Measurements from ENCODE around the gene ALOXE3. TPM values are rescaled to one million over a fixed set of nuclear protein-coding genes. Genes with fewer than 3 reads are reported as not detected.

Gene ALOXE3
- total RNA-seq, 2 experiments from 2014 or later: 0.81 to 0.91 TPM

DNA sequence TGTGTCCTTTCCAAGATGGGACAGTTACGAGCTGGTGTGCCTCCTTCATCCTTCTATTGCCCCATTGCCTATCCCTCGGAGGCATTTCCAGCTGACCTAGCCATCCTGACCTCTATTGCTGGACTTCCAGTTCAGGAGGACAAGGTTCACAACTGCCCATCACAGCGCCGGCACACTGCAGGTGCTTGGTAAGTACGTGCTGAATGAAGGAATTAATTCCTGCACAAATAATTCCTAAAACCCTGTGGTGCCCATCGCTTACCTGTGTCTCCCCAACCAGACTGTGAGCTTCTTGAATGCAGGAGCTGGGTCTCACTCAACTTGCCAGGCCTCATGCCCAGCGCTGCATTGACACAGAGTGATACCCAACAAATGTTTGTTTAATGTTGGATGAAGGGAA, 66.5 kb downstream of the ALOXE3 start:
- no peaks in the 10 kb centered on the region for H3K9me3 Mint-ChIP-seq
- H3K27me3 Mint-ChIP-seq: peaks cover 5% of the 10 kb centered on the region
- Histone ChIP-seq H3K27me3 (ENCODE audit: control insufficient read depth in 1 of 2, insufficient read depth in 2 of 2, low read length in 2 of 2) (no peaks in the 10 kb centered on the region), H3K27ac (ENCODE audit: low read depth in 1 of 2, low read length in 2 of 2) (no peak overlapping the region), H3K4me3 (ENCODE audit: low read length) (no peak overlapping the region), H3K4me1 (ENCODE audit: insufficient read depth, low read length) (peaks cover 8% of the 10 kb centered on the region), H3K36me3 (ENCODE audit: insufficient read depth, low read length) (no peaks in the 10 kb centered on the region), H3K9me3 (ENCODE audit: control insufficient read depth in 1 of 2, insufficient read depth in 1 of 2, low read length in 2 of 2) (no peaks in the 10 kb centered on the region)
- intact Hi-C loops (cut with DNase I, micrococcal nuclease): loop anchor here in 1 of 2 experiments (10.0 kb wide), 1 partner anchor 67 kb away; no protein-coding TSS in a partner anchor
- H3K4me3 Mint-ChIP-seq: no peak overlapping the region
- no peaks in the 10 kb centered on the region for H3K4me1 Mint-ChIP-seq (ENCODE audit: low read depth)
- no peak for TF ChIP-seq CTCF (IDR thresholded peaks at IDR 0.05)
- no peaks in the 10 kb centered on the region for H3K36me3 Mint-ChIP-seq (ENCODE audit: low read depth)
- no peak for ATAC-seq (ENCODE audit: poor library complexity)
- ChIA-PET POLR2A (interaction anchor here (0.6 kb wide), 1 partner anchor 1192 kb away, joined by 3 read pairs; no protein-coding TSS in a partner anchor), CTCF (interaction anchor here (1.1 kb wide), 1 partner anchor 61 kb away, joined by 3 read pairs; no protein-coding TSS in a partner anchor)
- DNase-seq: no peak
- H3K27ac Mint-ChIP-seq: no peak overlapping the region

DNA sequence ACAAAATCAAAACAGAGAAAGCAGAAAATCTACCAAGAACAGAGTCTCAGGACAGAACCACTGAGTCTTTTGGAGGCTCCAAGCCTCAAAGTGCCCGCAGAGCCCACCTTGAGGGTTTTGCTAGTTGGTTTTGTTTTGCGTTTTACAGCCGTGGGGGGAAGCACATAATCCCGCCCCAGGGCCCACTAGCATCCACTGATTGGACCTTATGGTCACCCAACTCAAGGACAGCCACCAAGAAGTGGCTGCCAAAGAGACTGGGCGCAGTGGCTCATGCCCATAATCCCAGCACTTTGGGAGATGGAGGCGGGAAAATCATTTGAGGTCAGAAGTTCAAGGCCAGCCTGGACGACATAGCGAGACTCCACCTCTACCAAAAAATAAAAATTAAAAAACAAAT, 69.6 kb downstream of the ALOXE3 start:
- no peaks in the 10 kb centered on the region for H3K9me3 Mint-ChIP-seq
- no peaks in the 10 kb centered on the region for H3K36me3 Mint-ChIP-seq (ENCODE audit: low read depth)
- intact Hi-C loops (cut with DNase I, micrococcal nuclease): no loop called here
- no peaks in the 10 kb centered on the region for H3K4me1 Mint-ChIP-seq (ENCODE audit: low read depth)
- H3K27ac ChIP-seq (ENCODE audit: low read depth in 1 of 2, low read length in 2 of 2): no peak overlapping the region
- no peaks in the 10 kb centered on the region for H3K36me3 ChIP-seq (ENCODE audit: insufficient read depth, low read length)
- no peaks in the 10 kb centered on the region for H3K4me1 ChIP-seq (ENCODE audit: insufficient read depth, low read length)
- TF ChIP-seq CTCF (IDR thresholded peaks at IDR 0.05): no peak
- H3K27me3 ChIP-seq (ENCODE audit: control insufficient read depth in 1 of 2, insufficient read depth in 2 of 2, low read length in 2 of 2): no peaks in the 10 kb centered on the region
- H3K4me3 ChIP-seq (ENCODE audit: low read length): no peak overlapping the region
- H3K4me3 Mint-ChIP-seq: no peak overlapping the region
- H3K9me3 ChIP-seq (ENCODE audit: control insufficient read depth in 1 of 2, insufficient read depth in 1 of 2, low read length in 2 of 2): no peaks in the 10 kb centered on the region
- DNase-seq (no peak), ATAC-seq (ENCODE audit: poor library complexity) (no peak)
- no peak overlapping the region for H3K27ac Mint-ChIP-seq
- ChIA-PET CTCF (interaction anchor here (0.6 kb wide), 1 partner anchor 57 kb away, joined by 3 read pairs; no protein-coding TSS in a partner anchor), POLR2A (no interaction called here)
- H3K27me3 Mint-ChIP-seq: no peaks in the 10 kb centered on the region

DNA sequence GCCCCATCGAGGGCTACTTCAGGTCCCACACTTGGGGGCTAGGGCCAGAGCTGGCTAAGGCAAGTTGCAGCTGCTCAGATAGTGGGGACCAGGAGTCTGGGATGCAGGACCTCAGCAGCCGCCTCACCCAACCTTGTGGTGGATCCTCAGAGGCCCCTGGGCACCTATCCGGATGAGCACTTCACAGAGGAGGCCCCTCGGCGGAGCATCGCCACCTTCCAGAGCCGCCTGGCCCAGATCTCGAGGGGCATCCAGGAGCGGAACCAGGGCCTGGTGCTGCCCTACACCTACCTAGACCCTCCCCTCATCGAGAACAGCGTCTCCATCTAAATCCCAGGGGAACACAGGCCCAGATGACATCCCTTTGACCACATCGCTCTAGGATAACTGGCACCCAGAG, 70.1 kb downstream of the ALOXE3 start:
- no peak for ATAC-seq (ENCODE audit: poor library complexity)
- POLR2A ChIA-PET: no interaction called here
- intact Hi-C loops (cut with DNase I, micrococcal nuclease): no loop called here
- CTCF ChIA-PET: no interaction called here
- Histone ChIP-seq H3K9me3 (ENCODE audit: control insufficient read depth in 1 of 2, insufficient read depth in 1 of 2, low read length in 2 of 2) (no peaks in the 10 kb centered on the region), H3K4me1 (ENCODE audit: insufficient read depth, low read length) (no peaks in the 10 kb centered on the region), H3K27ac (ENCODE audit: low read depth in 1 of 2, low read length in 2 of 2) (no peak overlapping the region), H3K36me3 (ENCODE audit: insufficient read depth, low read length) (no peaks in the 10 kb centered on the region), H3K4me3 (ENCODE audit: low read length) (no peak overlapping the region), H3K27me3 (ENCODE audit: control insufficient read depth in 1 of 2, insufficient read depth in 2 of 2, low read length in 2 of 2) (no peaks in the 10 kb centered on the region)
- no peaks in the 10 kb centered on the region for H3K27me3 Mint-ChIP-seq
- H3K4me1 Mint-ChIP-seq (ENCODE audit: low read depth): no peaks in the 10 kb centered on the region
- no peak for TF ChIP-seq CTCF (IDR thresholded peaks at IDR 0.05)
- DNase-seq: peak in 1 of 14 experiments; percentile 15
- H3K4me3 Mint-ChIP-seq: no peak overlapping the region
- H3K27ac Mint-ChIP-seq: no peak overlapping the region
- no peaks in the 10 kb centered on the region for H3K36me3 Mint-ChIP-seq (ENCODE audit: low read depth)
- H3K9me3 Mint-ChIP-seq: no peaks in the 10 kb centered on the region
